Bronchial epithelial cell (primary cell): ENCODE results near the gene CSRNP2. TPM values are rescaled to one million over a fixed set of nuclear protein-coding genes. Genes with fewer than 3 reads are reported as not detected.

ENCODE experiments used
- DNase-seq: peaks from one replicate; pipeline ENCODE4 v3.0.0-alpha.2; 2010; ENCODE audit warnings: low read depth
- FAIRE-seq: peaks from 2 replicates; lab custom pipeline; 2011; peaks lifted over from hg19 to GRCh38; lab: Jason Lieb, UNC
- H3K27me3 ChIP-seq: 2 replicates; pipeline ENCODE4 v1.5.1; 2011; ENCODE audit warnings: low read length; ENCODE audit not compliant: control insufficient read depth, insufficient read depth
- H3K36me3 ChIP-seq: 2 replicates; pipeline ENCODE4 v1.5.1; 2011; ENCODE audit warnings: low read length; ENCODE audit not compliant: control insufficient read depth, insufficient read depth
- H3K4me3 ChIP-seq: 2 replicates; pipeline ENCODE4 v1.5.1; 2011; ENCODE audit warnings: mild to moderate bottlenecking, low read depth, low read length, control low read depth
- CTCF ChIP-seq: IDR thresholded peaks from 2 replicates; pipeline ENCODE4 v1.5.1; 2011; ENCODE audit warnings: mild to moderate bottlenecking, moderate library complexity, low read length, control low read depth, inconsistent platforms; ENCODE audit not compliant: insufficient read depth, severe bottlenecking
- total RNA-seq: library from RNA; depleted of rRNA; stranded (reverse); fragments of >200 nt; gene quantifications from 2 replicates; pipeline ENCODE4 v1.2.1, GENCODE V29; 2014

Gene CSRNP2
- total RNA-seq, 1 donor from 2014 or later = 14.5 TPM

GRCh38 chr12:51051787-51052186 lies 31.6 kb downstream of the CSRNP2 start:
- no peak for TF ChIP-seq CTCF
- FAIRE-seq = no peak
- Histone ChIP-seq H3K36me3 (peaks cover 5% of the 10 kb centered on the region), H3K4me3 (no peak overlapping the region), H3K27me3 (no peaks in the 10 kb centered on the region)
- no peak for DNase-seq

- FAIRE-seq (no peak), DNase-seq (no peak)
- H3K27me3 ChIP-seq = no peaks in the 10 kb centered on the region
- H3K4me3 ChIP-seq = no peak overlapping the region
- TF ChIP-seq CTCF = no peak
- peaks cover 3% of the 10 kb centered on the region for H3K36me3 ChIP-seq
These were observed 33.9 kb downstream of the CSRNP2 start for GRCh38 chr12:51049525-51049924.

GRCh38 chr12:51048661-51049251 lies 34.6 kb downstream of the CSRNP2 start:
- Histone ChIP-seq H3K36me3 (peaks cover 1% of the 10 kb centered on the region), H3K27me3 (no peaks in the 10 kb centered on the region), H3K4me3 (peak overlapping the region; percentile 59)
- FAIRE-seq (no peak), DNase-seq (no peak)
- TF ChIP-seq CTCF = no peak

- H3K36me3 ChIP-seq = peaks cover 1% of the 10 kb centered on the region
- FAIRE-seq = peak; percentile 18
- TF ChIP-seq CTCF = peak; percentile 97
- peak within 1 kb of the TSS; percentile 59 for H3K4me3 ChIP-seq
- DNase-seq = peak; percentile 99
- no peaks in the 10 kb centered on the region for H3K27me3 ChIP-seq
These were observed 35.5 kb downstream of the CSRNP2 start, which contains the start of gene LETMD1 for GRCh38 chr12:51047655-51048540. Gene LETMD1, plus strand, starts transcription at chr12:51048327. Its CDS starts 30 bp downstream, at chr12:51048357.

- H3K27me3 ChIP-seq = no peaks in the 10 kb centered on the region
- DNase-seq (no peak), FAIRE-seq (no peak)
- no peaks in the 10 kb centered on the region for H3K36me3 ChIP-seq
- TF ChIP-seq CTCF = no peak
- H3K4me3 ChIP-seq = no peak overlapping the region
These were observed 47.1 kb downstream of the CSRNP2 start for GRCh38 chr12:51036279-51036678.
